Measurements from ENCODE around the gene GRB2.
"Not testable (repeated sequence)": the region's sequence is repeated elsewhere in the genome, so short reads cannot be mapped to it uniquely, and the experiment has no call there.

The GRB2 gene

DNA sequence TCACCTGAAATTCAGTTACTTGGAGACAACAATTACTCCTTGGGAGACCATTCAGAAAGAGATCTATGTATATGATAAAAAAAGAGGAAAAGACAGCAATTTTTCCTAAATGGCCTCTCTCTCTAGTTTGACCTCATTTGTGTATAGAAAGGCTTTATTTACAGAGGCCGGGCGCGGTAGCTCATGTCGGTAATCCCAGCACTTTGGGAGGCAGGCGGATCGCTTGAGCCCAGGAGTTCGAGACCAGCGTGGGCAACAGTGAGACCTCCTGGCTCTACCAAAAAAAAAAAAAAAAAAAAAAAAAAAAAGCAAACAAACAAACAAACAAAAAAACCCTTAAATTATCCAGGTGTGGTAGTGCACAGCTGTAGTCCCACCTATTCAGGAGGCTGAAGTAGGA is 20.7 kb downstream of the GRB2 start:
- no peak for FAIRE-seq

DNA sequence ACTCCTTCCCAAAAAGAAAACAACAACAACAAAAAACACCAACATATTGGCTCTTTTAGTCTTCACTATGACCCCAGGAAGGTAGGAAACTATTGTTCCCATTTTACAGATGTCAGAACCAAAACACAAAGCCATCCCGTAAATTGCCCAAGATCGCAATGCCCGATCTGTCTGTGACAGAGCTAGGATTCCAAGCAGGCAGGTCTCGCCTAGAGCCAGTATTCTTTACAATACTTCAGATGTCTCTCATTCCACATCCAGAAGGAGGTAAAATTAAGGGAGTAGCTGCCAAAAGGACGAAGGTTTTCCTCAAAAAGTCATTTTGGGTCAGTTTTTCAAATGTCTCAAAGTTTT is 21.7 kb downstream of the GRB2 start:
- no peak for FAIRE-seq

DNA sequence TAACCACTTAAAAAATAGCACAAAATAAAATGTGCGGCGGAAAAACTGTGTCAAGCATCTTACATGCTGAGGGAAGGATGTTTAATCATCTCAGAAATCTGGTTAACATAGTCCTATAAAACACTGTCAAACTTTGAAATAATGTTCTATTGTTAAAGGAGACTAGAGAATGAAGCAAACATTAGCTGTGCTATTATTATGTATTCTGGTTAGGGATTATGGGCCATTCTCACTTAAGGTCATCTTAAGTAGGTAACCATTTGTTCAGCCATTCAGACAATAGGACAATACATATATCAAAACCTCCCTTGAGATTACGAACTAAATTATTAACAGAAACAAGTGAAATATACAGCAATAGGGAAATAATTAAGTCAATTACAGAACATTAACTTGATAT is 24.7 kb downstream of the GRB2 start:
- no peak for FAIRE-seq

DNA sequence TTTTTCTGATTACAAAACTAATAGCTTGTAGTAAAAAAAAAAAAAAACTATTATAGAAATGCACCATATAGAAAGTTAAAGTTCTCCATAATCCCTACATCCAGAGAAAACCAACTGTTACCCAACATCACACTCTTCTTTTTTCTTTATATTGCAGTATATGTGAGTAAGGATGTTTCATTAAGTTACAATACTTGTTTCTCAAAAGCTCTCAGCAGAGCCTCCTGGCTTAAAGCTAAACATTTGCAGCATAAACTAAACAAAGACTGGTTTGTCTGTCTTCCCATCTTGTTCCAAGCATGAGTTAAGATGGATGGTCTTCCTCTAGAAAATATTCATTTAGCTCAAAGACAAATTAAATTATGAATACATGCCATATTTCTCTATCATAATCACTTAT is 25.2 kb downstream of the GRB2 start:
- FAIRE-seq: no peak

DNA sequence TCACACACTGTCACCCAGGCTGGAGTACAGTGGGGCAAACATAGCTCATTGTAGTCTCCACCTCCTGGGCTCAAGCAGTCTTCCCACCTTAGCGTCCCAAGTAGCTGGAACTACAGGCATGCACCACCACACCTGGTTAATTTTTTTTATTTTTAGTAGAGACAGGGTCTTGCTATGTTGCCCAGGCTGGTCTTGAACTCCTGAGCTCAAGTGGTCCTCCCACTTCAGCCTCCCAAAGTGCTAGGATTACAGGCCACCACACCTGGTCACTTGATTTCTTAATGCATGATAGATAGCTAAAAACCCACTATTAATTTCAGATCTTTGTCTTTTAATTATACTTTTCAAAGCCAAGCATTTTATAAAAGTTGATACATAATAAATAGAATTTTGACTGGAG is 26.1 kb downstream of the GRB2 start:
- not testable (repeated sequence) for FAIRE-seq

DNA sequence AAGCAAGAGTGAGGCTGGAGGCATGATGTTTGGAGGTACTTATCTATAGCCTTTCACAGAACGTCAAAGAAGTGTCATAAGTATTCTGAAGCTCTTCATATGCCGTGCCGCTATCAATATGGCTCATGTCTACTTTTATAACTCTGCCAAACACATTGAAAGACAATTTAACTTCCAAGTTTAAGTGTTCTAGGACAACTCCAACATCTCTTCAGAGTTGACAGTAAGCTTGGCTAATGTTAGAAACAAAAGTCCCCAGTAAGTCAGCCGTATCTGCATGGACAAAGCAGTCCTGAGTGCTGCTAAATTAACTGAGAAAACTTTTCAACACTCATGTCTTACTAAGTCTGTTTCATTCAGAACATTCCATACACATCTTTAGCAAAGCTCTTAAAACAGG is 32.2 kb downstream of the GRB2 start:
- no peak for FAIRE-seq

DNA sequence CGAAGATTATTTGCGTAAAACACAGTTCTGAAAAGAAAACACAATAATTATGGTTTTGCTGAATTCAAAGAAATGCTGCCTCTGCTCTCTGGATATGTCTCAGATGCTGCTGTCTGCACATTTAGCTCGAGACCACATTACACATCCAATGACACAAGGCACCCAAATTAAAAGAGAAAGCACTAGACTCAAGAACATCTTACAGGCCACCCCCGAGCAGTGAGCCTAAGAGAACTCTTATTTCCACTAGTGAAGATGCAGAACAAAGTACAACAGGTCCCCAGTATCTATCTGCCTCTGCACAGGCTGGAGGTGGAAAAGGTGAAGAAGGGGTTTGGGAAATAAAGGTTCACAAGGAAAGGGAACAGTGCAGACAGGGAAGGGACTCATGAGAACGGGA is 33.5 kb downstream of the GRB2 start:
- FAIRE-seq: no peak

DNA sequence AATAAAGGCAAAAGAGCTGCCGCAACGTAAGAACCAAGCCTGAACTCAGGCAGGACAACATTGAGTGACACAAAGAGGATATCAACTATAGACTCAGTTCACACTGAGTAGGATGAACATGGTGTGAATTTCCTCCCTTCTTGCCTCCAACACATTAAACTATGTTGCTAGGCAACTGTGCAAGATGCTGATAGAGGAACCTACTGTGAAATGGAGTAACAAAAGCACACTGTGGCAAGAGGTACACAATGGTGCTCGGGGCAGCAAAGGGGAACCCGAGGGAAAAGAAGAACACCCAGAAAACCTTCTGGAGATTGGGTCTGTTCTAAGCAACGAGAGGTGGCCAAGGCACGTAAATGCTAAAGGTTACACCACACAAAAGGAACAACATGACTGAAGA is 34.1 kb downstream of the GRB2 start:
- FAIRE-seq: no peak

DNA sequence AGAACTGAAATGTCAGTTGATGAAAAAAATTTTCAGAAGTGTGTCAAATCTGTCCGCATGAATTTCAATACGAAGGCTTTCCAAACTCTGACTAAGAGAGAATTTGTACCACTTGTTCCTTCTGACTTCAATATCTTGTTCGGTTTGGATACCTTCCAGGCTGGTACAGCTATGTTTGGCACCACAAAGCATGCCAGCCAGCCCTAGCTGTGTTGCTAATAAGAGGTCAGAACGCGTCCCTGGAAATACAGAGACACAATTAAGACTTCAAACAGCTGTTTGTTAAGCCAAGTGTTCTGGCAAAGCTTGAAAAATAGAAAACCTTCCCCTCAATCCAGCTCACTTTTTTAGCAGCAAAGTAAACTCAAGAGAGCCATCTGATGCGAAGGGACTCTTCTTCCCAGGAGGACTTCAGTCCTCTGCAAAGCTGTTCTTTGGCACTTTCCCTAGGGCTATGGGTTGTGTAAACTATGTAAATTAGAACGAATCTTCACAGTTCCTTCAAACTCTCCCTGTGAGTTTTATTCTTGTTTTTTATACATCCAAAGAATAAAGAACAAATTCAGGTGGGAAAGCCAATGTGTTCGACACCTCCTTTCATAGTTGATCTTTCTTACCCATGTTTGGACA is 35.1 kb downstream of the GRB2 start:
- no peak for FAIRE-seq

DNA sequence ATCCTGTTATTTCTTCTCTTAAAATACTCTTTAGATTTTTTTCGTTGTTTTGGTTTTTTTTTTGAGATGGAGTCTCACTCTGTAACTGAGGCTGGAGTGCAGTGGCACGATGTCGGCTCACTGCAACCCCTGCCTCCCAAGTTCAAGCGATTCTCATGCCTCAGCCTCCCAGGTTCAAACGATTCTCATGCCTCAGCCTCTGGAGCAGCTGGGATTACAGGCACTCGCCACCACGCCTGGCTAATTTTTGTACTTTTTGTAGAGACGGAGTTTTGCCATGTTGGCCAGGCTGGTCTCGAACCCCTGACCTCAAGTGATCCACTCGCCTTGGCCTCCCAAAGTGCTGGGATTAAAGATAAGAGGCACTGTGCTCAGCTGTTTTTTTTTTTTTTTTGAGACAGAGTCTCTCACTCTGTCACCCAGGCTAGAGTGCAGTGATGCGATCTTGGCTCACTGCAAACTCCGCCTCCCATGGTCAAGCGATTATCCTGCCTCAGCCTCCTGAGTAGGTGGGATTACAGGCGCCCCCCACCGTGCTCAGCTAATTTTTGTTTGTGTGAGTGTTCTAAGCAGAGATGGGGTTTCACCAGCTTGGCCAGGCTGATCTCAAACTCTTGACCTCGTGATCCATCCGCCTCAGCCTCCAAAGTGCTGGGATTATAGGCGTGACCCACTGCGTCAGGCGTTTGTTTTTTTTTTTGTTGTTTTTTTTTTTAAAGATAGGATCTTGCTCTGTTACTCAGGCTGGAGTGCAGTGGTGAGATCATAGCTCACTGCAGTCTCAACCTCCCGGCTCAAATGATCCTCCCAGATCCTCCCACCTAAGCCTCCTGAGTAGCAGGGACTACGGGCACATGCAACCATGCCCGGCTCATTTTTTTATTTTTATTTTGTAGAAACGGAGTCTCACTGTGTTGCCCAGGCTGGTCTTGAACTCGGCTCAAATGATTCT is 37.4 kb downstream of the GRB2 start:
- FAIRE-seq: not testable (repeated sequence)

DNA sequence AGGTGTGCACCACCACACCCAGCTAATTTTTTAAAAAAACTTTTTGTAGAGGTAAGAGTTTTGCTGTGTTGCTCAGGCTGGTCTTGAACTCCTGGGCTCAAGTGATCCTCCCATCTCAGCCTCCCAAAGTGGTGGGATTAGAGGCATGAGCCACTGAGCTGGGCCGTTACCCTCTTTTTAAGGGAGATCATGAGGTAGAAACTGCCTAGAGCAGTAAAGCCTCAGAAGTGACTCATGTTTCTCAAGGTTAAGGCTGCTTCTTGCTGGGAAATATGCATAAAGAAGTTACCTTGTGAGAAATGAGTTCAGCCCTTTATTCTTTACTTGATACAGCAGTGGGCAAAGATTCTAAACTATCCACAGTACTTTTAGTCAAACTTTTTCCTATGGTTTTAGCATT is 38.2 kb downstream of the GRB2 start:
- FAIRE-seq: no peak

DNA sequence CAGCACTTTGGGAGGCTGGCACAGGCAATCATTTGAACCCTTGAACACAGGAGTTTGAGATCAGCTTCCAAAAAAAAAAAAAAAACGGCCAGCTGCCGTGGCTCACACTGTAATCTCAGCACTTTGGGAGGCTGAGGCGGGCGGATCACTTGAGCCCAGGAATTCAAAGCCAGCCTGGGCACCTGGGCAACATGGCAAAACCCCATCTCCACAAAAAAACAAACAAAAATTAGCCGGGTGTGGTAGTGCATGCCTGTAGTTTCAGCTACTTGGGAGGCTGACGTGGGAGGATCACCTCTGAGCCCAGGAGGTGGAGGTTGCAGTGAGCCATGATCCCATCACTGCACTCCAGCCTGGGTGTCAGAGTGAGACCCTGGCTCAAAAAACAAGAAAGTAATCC is 39.0 kb downstream of the GRB2 start:
- no peak for FAIRE-seq

DNA sequence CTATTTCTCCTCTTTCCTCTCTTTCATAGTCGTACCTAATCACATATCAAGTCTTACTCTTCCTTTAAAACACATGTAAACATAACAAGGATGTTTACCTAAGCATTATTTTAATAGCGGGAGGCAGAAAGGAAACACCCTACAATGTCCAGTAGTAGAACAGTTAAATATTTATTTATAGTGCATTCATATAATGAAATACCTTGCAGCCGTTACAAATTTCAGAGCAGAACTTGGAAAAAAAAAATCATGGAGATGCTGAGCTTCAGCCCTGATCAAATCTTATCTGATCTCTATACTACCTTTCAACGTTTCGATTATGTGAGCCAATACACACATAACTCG is 39.6 kb downstream of the GRB2 start:
- FAIRE-seq: no peak

DNA sequence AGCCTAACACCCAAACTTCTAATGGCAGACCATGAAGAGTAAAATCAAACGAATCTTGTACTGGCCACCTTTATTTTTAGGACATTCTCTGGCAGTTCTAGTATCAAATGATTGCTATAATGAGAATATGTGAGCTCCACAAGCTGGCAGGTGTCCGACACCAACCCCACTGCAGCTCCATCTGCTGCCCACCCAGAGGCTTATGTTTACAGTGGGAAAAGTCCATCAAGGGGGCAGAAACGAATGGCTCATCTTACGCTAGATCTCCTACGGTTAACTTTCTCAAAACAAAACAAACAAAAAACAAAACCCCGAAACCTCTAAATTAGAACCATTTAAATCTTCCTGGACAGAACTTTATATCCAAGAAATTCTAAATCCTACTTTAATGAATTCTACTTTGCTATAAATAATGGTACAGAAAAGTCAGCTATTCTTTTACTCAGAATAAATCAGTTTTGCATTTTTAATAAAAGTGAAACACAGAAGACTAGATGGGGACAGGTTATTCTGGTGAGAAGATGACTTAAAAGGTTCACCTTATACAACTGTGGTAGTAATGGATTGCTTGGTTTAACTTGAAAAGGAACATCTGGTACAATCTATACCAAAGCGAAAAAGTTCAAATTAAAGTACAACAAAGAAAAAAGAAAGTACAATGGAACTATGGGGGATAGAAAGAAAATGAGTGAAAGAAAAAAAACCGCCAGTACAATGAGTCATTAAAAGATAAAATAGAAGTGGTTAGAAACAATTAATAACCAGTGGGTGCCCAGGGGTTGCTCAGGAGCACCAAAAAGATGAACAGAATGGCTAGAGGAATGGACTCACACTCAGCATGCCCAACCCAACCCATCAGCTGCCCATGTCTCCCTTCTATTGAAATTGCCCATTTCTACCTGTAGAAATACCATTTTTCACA is 40.2 kb downstream of the GRB2 start:
- no peak for FAIRE-seq

DNA sequence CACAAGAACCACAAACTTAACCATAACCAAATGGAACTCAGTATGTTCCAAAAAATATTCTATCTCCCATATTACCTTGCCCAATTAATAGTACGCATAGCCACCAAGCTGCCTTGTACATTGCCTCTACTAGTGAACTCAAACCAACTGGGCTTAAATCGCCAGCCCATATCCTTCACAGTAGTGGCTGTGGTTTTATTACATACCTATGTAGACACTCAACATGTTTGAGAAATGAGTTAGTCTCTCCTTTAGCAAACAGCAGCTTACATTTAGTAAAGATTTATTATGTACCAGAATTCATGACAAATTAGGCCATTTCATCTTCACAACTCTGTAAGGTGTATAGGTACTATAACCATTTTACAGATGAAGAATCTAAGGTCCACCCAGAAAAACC is 41.4 kb downstream of the GRB2 start:
- no peak for FAIRE-seq

DNA sequence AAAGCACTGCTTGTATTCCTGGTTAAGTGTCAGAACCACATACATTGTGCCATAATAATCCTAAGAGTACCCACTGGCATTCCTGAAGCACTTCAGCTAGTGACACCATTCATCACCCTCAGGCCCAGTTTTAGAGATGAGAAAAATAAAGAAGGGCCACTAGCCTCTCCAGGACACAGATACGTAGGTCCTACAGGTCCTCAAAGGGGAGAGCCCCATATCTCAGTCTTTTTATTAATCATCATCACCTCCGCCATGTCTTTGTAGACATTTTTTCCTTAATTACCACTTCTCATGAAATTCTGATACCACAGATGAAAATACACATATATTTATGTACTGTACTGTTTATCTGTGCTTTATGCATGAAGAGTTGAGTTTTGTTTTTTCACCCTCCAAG is 43.5 kb downstream of the GRB2 start:
- no peak for FAIRE-seq

DNA sequence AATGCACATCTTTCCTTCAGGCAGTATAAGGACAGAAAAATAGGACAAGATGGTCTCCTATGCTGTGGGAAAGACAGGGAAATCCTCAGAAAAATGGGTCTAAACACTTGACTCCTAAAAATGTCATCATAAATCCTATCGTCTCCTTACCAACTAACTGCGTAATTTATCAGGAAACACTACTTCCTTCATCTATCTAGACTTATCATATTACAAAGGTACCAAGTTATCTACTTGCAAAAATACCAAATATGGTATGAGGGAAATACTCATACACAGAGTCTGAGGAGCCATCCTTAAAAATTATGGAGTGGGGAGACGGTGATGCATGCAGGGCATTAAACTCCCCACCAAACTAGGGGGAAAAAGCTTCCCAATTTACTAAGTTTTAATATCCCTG is 44.1 kb downstream of the GRB2 start:
- no peak for FAIRE-seq

DNA sequence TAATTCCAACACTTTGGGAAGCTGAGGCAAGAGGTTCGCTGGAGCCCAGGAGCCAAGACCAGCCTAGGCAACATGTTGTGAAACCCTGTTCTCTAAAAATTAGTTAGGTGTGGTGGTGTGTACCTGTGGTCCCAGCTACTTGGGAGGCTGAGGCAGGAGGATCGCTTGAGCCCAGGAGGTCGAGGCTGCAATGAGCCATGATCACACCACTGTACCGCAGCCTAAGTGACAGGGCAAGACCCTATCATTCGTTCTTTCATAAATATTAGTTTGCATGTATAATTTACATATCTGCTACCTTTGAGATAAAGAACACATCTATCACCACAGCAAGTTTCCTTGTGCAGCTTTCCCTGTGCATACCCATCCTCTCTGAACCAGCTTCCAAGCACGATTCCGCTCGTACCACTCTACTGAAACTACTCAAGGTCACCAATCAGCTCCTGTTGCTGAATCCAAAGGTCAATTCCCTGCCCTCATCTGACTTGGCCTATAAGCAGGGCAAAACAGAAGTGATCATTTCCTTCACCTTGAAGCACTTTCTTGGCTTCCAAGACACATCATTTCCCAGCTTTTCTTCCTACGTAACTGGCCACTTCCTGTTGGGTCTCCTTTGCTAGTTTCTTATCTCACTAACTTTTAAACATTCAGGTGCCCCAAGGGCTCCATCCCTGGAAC is 49.1 kb downstream of the GRB2 start:
- FAIRE-seq: no peak

DNA sequence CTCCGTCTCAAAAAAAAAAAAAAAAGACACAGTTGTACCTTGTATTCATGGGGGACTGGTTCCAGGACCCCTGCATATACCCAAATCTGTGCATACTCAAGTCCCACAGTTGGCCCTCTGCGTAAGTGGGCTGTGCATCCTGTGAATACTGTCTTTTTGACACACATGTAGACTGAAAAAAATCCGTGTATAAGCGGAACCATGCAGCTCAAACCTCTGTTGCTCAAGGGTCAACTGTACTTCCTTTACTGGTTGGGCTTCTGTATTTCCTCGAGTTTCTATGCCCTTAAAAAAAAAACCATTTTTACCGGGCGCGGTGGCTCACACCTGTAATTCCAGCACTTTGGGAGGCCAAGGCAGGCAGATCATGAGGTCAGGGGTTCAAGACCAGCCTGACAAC is 52.3 kb downstream of the GRB2 start:
- FAIRE-seq: no peak

DNA sequence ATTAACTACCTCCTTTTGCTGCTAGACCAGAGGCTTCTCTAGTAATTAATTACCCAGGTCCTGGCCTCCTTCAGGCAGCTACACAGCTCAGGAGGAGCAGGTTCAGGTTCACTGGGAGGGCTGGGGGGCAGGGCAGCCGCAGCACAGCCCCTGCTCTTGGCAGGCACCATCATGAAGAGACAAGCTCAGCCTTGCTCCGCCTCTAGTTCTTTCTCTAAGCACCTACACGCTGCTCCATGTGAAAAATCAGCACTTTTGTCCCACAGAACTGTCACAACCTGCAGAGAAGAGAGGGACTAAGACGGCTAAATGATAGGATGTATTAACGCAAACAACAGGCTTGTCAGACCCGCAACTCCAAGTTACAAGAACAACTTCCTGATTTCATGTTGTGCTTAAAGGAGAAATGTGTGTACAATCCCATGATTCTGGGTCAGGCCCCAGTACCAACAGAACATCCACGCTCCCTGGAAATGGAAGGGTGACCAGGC is 53.4 kb downstream of the GRB2 start:
- no peak for FAIRE-seq

DNA sequence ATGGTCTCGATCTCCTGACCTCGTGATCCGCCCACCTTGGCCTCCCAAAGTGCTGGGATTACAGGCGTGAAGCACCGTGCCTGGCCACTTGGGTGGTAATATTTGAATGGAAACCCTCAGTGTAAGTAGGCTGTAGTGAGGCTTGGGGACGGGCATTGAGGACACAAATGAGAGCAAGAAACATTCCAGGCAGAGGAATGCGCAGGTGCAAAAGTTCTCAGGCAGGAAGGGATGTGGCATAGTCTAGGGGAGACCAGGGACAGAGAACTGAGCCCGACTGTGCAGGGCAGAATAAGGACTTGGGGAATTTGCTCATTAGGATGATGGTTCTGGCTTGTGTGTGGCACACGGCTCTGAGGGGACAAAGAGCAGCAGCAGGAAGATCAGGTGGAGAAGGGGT is 54.8 kb downstream of the GRB2 start:
- FAIRE-seq: no peak

DNA sequence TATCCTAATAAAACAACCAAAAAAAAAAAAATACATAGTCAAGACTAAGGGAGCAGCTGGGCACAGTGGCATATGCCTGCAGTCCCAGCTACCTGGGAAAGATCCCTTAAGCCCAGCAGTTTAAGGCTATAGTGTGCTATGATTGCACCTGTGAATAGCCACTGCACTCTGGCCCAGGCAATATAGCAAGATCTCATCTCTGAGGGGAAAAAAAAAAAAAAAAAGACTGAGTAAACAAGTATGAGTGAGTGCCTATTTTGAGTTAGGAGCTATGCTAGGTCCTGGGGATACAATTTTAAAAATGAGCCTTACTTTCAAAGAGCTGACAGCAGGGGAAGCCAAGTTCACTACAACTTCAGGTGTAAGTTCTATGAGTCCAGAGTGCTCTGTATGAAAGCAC is 55.4 kb downstream of the GRB2 start:
- FAIRE-seq: no peak

DNA sequence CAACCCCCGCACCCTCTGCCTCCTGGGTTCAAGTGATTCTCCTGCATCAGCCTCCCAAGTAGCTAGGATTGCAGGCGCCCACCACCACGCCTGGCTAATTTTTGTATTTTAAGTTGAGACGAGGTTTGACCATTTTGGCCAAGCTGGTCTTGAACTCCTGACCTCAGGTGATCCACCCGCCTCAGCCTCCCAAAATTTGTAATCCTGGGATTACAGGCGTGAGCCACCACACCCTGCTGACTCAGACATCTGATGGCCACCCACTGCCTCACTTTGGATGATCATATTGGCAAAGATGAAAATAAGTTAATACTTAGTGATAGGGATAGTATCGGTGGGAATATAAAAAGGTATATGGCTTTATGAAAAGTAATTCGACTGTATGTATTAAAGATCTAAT is 55.9 kb downstream of the GRB2 start:
- no peak for FAIRE-seq
